HepG2 (cell line): ENCODE measurements around the gene CD7. TPM values are rescaled to one million over a fixed set of nuclear protein-coding genes. Genes with fewer than 3 reads are reported as not detected.

Experiments
- ETV5 ChIP-seq: IDR thresholded peaks from 2 replicates; pipeline ENCODE4 v1.6.1; 2018; ENCODE audit warnings: missing biosample characterization, missing genetic modification reagents, inconsistent platforms, borderline replicate concordance
- ETV6 ChIP-seq: sonication (generic); formaldehyde crosslinking; conservative IDR thresholded peaks from 2 replicates; pipeline ENCODE4 v1.4.0; 2020; ENCODE audit warnings: missing genetic modification reagents
- GATA4 ChIP-seq: sonication (generic); IDR thresholded peaks from 2 replicates; pipeline ENCODE4 v1.6.1; 2016; ENCODE audit warnings: antibody characterized with exemption, low read depth, borderline replicate concordance
- GATAD2A ChIP-seq: IDR thresholded peaks from 2 replicates; pipeline ENCODE4 v1.6.1; 2016
- HNRNPL ChIP-seq: fragments of 200-400 bp; formaldehyde crosslinking; IDR thresholded peaks from 2 replicates; pipeline ENCODE4 v1.6.1; 2017; ENCODE audit warnings: mild to moderate bottlenecking, low read depth, low read length
- MIXL1 ChIP-seq: IDR thresholded peaks from 2 replicates; pipeline ENCODE4 v1.6.1; 2016
- MZF1 ChIP-seq: sonication (generic); formaldehyde crosslinking; IDR thresholded peaks from 2 replicates; pipeline ENCODE4 v1.8.1; 2023; ENCODE audit warnings: mild to moderate bottlenecking, missing genetic modification reagents, borderline replicate concordance
- NCOR1 ChIP-seq: fragments of 200-600 bp; sonication (generic); IDR thresholded peaks from 2 replicates; pipeline ENCODE4 v1.7.0; 2017; ENCODE audit warnings: antibody characterized with exemption, low read length, borderline replicate concordance
- NFIC ChIP-seq: IDR thresholded peaks from 2 replicates; pipeline ENCODE4 v1.6.1; 2012; ENCODE audit warnings: mild to moderate bottlenecking, low read length, inconsistent platforms
- PRPF4 ChIP-seq: fragments of 200-400 bp; formaldehyde crosslinking; IDR thresholded peaks from 2 replicates; pipeline ENCODE4 v1.6.1; 2016; ENCODE audit warnings: low read length, low read depth; ENCODE audit not compliant: poor library complexity, severe bottlenecking
- PTBP1 ChIP-seq: fragments of 200-400 bp; formaldehyde crosslinking; IDR thresholded peaks from 2 replicates; pipeline ENCODE4 v1.6.1; 2018; ENCODE audit warnings: low read length, low read depth; ENCODE audit not compliant: poor library complexity, severe bottlenecking
- SALL2 ChIP-seq: sonication (generic); formaldehyde crosslinking; IDR thresholded peaks from 2 replicates; pipeline ENCODE4 v1.8.1; 2023; ENCODE audit warnings: mild to moderate bottlenecking, missing genetic modification reagents, inconsistent platforms
- SP1 ChIP-seq, 2 experiments: fragments of 450-650 bp in 1 of 2; sonication (generic) in 1 of 2; formaldehyde crosslinking in 1 of 2; IDR thresholded peaks; 2 replicates each; pipeline versions ENCODE4 v1.4.0 to v1.6.1; 2016 to 2020; ENCODE audit warnings: missing genetic modification reagents in 1 of 2
- THAP11 ChIP-seq: IDR thresholded peaks from 2 replicates; pipeline ENCODE4 v1.6.1; 2016; ENCODE audit warnings: missing biosample characterization, missing genetic modification reagents
- XRCC5 ChIP-seq: fragments of 200-400 bp; formaldehyde crosslinking; optimal IDR thresholded peaks from 2 replicates; pipeline ENCODE3; 2017; ENCODE audit warnings: mild to moderate bottlenecking, low read length
- ZBTB10 ChIP-seq: sonication (generic); formaldehyde crosslinking; IDR thresholded peaks from 2 replicates; pipeline ENCODE4 v1.4.0; 2020; ENCODE audit warnings: missing genetic modification reagents, borderline replicate concordance
- ZBTB38 ChIP-seq: sonication (generic); formaldehyde crosslinking; IDR thresholded peaks from 2 replicates; pipeline ENCODE4 v1.5.1; 2020; ENCODE audit warnings: mild to moderate bottlenecking, missing genetic modification reagents
- ZC3H4 ChIP-seq: sonication (generic); formaldehyde crosslinking; IDR thresholded peaks from 2 replicates; pipeline ENCODE4 v1.4.0; 2020; ENCODE audit warnings: missing genetic modification reagents, borderline replicate concordance
- ZNF18 ChIP-seq: sonication (generic); formaldehyde crosslinking; IDR thresholded peaks from 2 replicates; pipeline ENCODE4 v1.8.0; 2022; ENCODE audit warnings: mild to moderate bottlenecking, missing genetic modification reagents; ENCODE audit not compliant: insufficient replicate concordance
- ZNF282 ChIP-seq: fragments of 450-650 bp; IDR thresholded peaks from 2 replicates; pipeline ENCODE4 v1.6.1; 2018; ENCODE audit not compliant: partially characterized antibody
- ZNF563 ChIP-seq: sonication (generic); formaldehyde crosslinking; IDR thresholded peaks from 2 replicates; pipeline ENCODE4 v1.8.0; 2022; ENCODE audit warnings: mild to moderate bottlenecking, moderate library complexity, missing genetic modification reagents
- ZNF569 ChIP-seq: sonication (generic); formaldehyde crosslinking; IDR thresholded peaks from 2 replicates; pipeline ENCODE4 v1.5.0; 2020; ENCODE audit warnings: mild to moderate bottlenecking, missing genetic modification reagents, moderate library complexity, borderline replicate concordance
- ZNF644 ChIP-seq: IDR thresholded peaks from 2 replicates; pipeline ENCODE4 v1.6.1; 2016; ENCODE audit warnings: low read depth
- ZNF788 ChIP-seq: sonication (generic); formaldehyde crosslinking; IDR thresholded peaks from 2 replicates; pipeline ENCODE4 v1.5.0; 2020; ENCODE audit warnings: mild to moderate bottlenecking, missing genetic modification reagents, borderline replicate concordance
- polyA plus RNA-seq, 8 experiments: library from polyadenylated mRNA; depleted of rRNA in 3 of 8; stranded (reverse) in 7 of 8; unstranded in 1 of 8; fragments of >200 nt; fragmentation: Illumina TruSeq in 4 of 8; extraction: Trizol in 4 of 8; gene quantifications; 2 replicates each; pipeline versions ENCODE4 v1.2.1 to v1.2.3, GENCODE V29; 2011 to 2016; ENCODE audit warnings: low read depth in 4 of 8, missing spikeins in 1 of 8, mixed read lengths in 1 of 8; ENCODE audit not compliant: insufficient read depth in 1 of 8
- total RNA-seq, 5 experiments: library from RNA; depleted of rRNA; stranded (reverse); fragments of >200 nt; fragmentation: Illumina TruSeq; extraction: Trizol; gene quantifications; 2 replicates each; pipeline ENCODE4 v1.2.3, GENCODE V29; 2016; ENCODE audit warnings: low read depth in 1 of 5
- TF ChIP-seq, protein P1 (sequence below): sonication (generic); formaldehyde crosslinking; IDR thresholded peaks from 2 replicates; pipeline ENCODE4 v1.5.0; 2020; ENCODE audit warnings: missing genetic modification reagents

The CD7 gene
- total and polyA plus RNA-seq, 2 of the 13 experiments (the other 11 are each of a cell fraction or from before 2014, with no cell fraction given), result 67.6 to 76.4 TPM

GRCh38 chr17:82297280-82297713 lies 20.1 kb downstream of the CD7 start (continued):
- no peak for TF ChIP-seq NFIC
- TF ChIP-seq GATAD2A (CRISPR knock-in tag), result peak; percentile 8; the same call in 1 of the 2 replicates
- TF ChIP-seq ETV6 (CRISPR knock-in tag), result no peak
- TF ChIP-seq, protein P1, sequence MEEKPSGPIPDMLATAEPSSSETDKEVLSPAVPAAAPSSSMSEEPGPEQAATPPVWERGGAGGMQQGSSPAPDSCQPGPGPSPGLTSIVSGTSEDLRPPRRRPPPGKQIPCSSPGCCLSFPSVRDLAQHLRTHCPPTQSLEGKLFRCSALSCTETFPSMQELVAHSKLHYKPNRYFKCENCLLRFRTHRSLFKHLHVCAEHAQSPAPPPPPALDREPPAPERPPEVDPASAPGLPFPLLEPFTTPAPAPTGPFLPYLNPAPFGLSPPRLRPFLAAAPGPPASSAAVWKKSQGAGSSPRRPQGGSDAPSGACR (CRISPR knock-in tag), result no peak
- no peak for TF ChIP-seq SALL2 (CRISPR knock-in tag)
- peak; percentile 94 for TF ChIP-seq ZBTB38 (CRISPR knock-in tag)
- no peak for TF ChIP-seq GATA4
- no peak for TF ChIP-seq MZF1 (CRISPR knock-in tag)
- no peak for TF ChIP-seq ZNF569 (CRISPR knock-in tag)
- no peak for TF ChIP-seq ZBTB10 (CRISPR knock-in tag)
- no peak for TF ChIP-seq ZNF18 (CRISPR knock-in tag)
- TF ChIP-seq ZNF282, result no peak
- 0 out of 2 replicates have a peak, but pooled peaks have one; percentile 8 for TF ChIP-seq NCOR1
- peak; percentile 4; the same call in 1 of the 2 replicates for TF ChIP-seq ETV5
- peak; percentile 10 for TF ChIP-seq XRCC5
- TF ChIP-seq ZNF563 (CRISPR knock-in tag), result no peak
- TF ChIP-seq PTBP1, result no peak
- TF ChIP-seq ZC3H4 (CRISPR knock-in tag), result peak; percentile 70; the same call in 1 of the 2 replicates
- TF ChIP-seq MIXL1, result 0 out of 2 replicates have a peak, but pooled peaks have one; percentile 18
- no peak for TF ChIP-seq ZNF644
- TF ChIP-seq HNRNPL, result 0 out of 2 replicates have a peak, but pooled peaks have one; percentile 16
- 0 out of 2 replicates have a peak, but pooled peaks have one; percentile 17 for TF ChIP-seq THAP11 (CRISPR knock-in tag)
- peak; percentile 29 for TF ChIP-seq PRPF4
- TF ChIP-seq ZNF788 (CRISPR knock-in tag), result 0 out of 2 replicates have a peak, but pooled peaks have one; percentile 0
- TF ChIP-seq SP1 (IDR thresholded peaks at IDR 0.05), result no peak
- TF ChIP-seq SP1 (CRISPR knock-in tag; IDR thresholded peaks at IDR 0.05), result 0 out of 2 replicates have a peak, but pooled peaks have one; percentile 17
